Kidney (tissue), 14 donors: Measurements from ENCODE around the gene DDX46. TPM values are rescaled to one million over a fixed set of nuclear protein-coding genes. Genes with fewer than 3 reads are reported as not detected.

Experiments
- DNase-seq, 5 donors: peaks; one replicate each; pipeline ENCODE4 v3.0.0-alpha.2; 2013 to 2020
- FAIRE-seq: peaks from 2 replicates; lab custom pipeline; 2012; peaks lifted over from hg19 to GRCh38; lab: Jason Lieb, UNC
- H3K27ac ChIP-seq, 2 donors: one replicate each; pipeline ENCODE4 v1.7.0; 2013; ENCODE audit warnings: low read depth in 2 of 2, low read length in 2 of 2, inconsistent platforms in 1 of 2
- H3K27me3 ChIP-seq: one replicate; pipeline ENCODE4 v1.7.1; 2013; ENCODE audit warnings: low read length, inconsistent platforms; ENCODE audit not compliant: control insufficient read depth, insufficient read depth
- H3K36me3 ChIP-seq, 3 donors: one replicate each; pipeline versions ENCODE4 v1.7.0 to v1.7.1; 2013; ENCODE audit warnings: low read length in 3 of 3, control low read depth in 1 of 3, inconsistent platforms in 1 of 3; ENCODE audit not compliant: insufficient read depth in 3 of 3, control insufficient read depth in 2 of 3
- H3K4me1 ChIP-seq, 3 donors: one replicate each; pipeline versions ENCODE4 v1.7.0 to v1.7.1; 2013; ENCODE audit warnings: low read length in 3 of 3, inconsistent platforms in 1 of 3, low read depth in 1 of 3; ENCODE audit not compliant: control insufficient read depth in 2 of 3, insufficient read depth in 2 of 3
- H3K4me3 ChIP-seq, 3 donors: one replicate each; pipeline versions ENCODE4 v1.7.0 to v1.8.1; 2013; ENCODE audit warnings: low read length in 3 of 3, control low read depth in 1 of 3, inconsistent platforms in 1 of 3
- H3K9ac ChIP-seq, 3 donors: one replicate each; pipeline versions ENCODE4 v1.7.0 to v1.7.1; 2013; ENCODE audit warnings: low read length in 3 of 3, control low read depth in 1 of 3, inconsistent platforms in 1 of 3
- H3K9me3 ChIP-seq, 3 donors: one replicate each; pipeline versions ENCODE4 v1.7.0 to v1.7.1; 2013; ENCODE audit warnings: low read length in 3 of 3, control low read depth in 1 of 3, inconsistent platforms in 1 of 3; ENCODE audit not compliant: control insufficient read depth in 2 of 3, insufficient read depth in 1 of 3
- CTCF ChIP-seq: IDR thresholded peaks from 3 replicates; pipeline ENCODE4 v1.5.1; 2012; ENCODE audit warnings: mild to moderate bottlenecking, moderate library complexity, borderline replicate concordance; ENCODE audit not compliant: insufficient read depth; ENCODE audit errors: extremely low read depth
- intact Hi-C: fragments of 100-400 bp; cut with DNase I; formaldehyde crosslinking; loops from one replicate; pipeline ENCODE4 v1.11.1; 2022
- polyA plus RNA-seq: library from polyadenylated mRNA; stranded (reverse); fragments of 350-450 nt; fragmentation: Illumina TruSeq; extraction: RNeasy Lipid Tissue Mini Kit (QIAGEN cat#74804); gene quantifications from one replicate; pipeline ENCODE4 v1.2.3, GENCODE V29; 2014; ENCODE audit warnings: low read depth, low replicate concordance; ENCODE audit not compliant: insufficient read depth
- total RNA-seq: library from RNA; stranded (reverse); fragmentation: NEBNext Ultra II Directional; extraction: Animal tissue kit (Norgen Biotek cat#: 25700); gene quantifications from one replicate; pipeline ENCODE4 v1.2.1, GENCODE V29; 2021
- donor health status: control.
- donor health status: control.
- donor health status: control.
- donor health status: control.
- donor health status: control.
- donor health status: DM: yes; HTN: yes; CAD: no.
- donor health status: Normal renal cell carcinoma (clear cell type).

DDX46 gene
- total and polyA plus RNA-seq, 2 donors from 2014 or later: 11.3 to 39.7 TPM

GRCh38 chr5:134738133-134738962, 20.2 kb upstream of the DDX46 start, which contains the start of gene CAMLG:
Gene CAMLG (plus strand): TSS chr5:134738548. CDS start chr5:134738621, 73 bp downstream.
- intact Hi-C loops: no loop called here
- H3K36me3 ChIP-seq: peaks cover 2 to 5% (median 3%) of the 10 kb centered on the region in 3 donors
- H3K27ac ChIP-seq: peak within 1 kb of the TSS; percentile 93
- no peaks in the 10 kb centered on the region for H3K27me3 ChIP-seq
- TF ChIP-seq CTCF: peak; percentile 33
- H3K9ac ChIP-seq: peak within 1 kb of the TSS; percentile 83 to 98 (median 97)
- peaks cover 0 to 6% (median 4%) of the 10 kb centered on the region in 3 donors for H3K4me1 ChIP-seq
- H3K9me3 ChIP-seq: no peaks in the 10 kb centered on the region
- peak; percentile 98 to 99 (median 99) for DNase-seq
- peak within 1 kb of the TSS; percentile 87 to 97 (median 90) for H3K4me3 ChIP-seq
- FAIRE-seq: no peak

GRCh38 chr5:134738963-134739661, 19.5 kb upstream of the DDX46 start:
- H3K9ac ChIP-seq: peak overlapping the region; percentile 83 to 98 (median 96)
- FAIRE-seq (no peak), DNase-seq (peak in 4 of 5 donors; percentile 46 to 75 (median 70))

GRCh38 chr5:134741052-134741451, 17.5 kb upstream of the DDX46 start:
- Histone ChIP-seq H3K36me3 (peaks cover 2 to 5% (median 3%) of the 10 kb centered on the region in 3 donors), H3K27me3 (no peaks in the 10 kb centered on the region), H3K4me3 (no peak overlapping the region), H3K9ac (no peak overlapping the region), H3K4me1 (peaks cover 0 to 6% (median 4%) of the 10 kb centered on the region in 3 donors), H3K27ac (no peak overlapping the region), H3K9me3 (no peaks in the 10 kb centered on the region)
- DNase-seq: no peak
- no peak for FAIRE-seq
- intact Hi-C loops: no loop called here
- TF ChIP-seq CTCF: no peak

More at GRCh38 chr5:134738963-134739661, 19.5 kb upstream of the DDX46 start:
- peak overlapping the region; percentile 38 to 93 for H3K27ac ChIP-seq
- no peaks in the 10 kb centered on the region for H3K9me3 ChIP-seq
- TF ChIP-seq CTCF: no peak
- peaks cover 2 to 5% (median 3%) of the 10 kb centered on the region in 3 donors for H3K36me3 ChIP-seq
- H3K27me3 ChIP-seq: no peaks in the 10 kb centered on the region
- H3K4me1 ChIP-seq: peaks cover 0 to 6% (median 4%) of the 10 kb centered on the region in 3 donors
- H3K4me3 ChIP-seq: peak overlapping the region; percentile 87 to 97 (median 88)
- intact Hi-C loops: no loop called here
